GM12878 (cell line): ENCODE data around the gene PLAC8L1. TPM values are rescaled to one million over a fixed set of nuclear protein-coding genes. Genes with fewer than 3 reads are reported as not detected.

ENCODE experiments used
- ATAC-seq: fragments of 200-7000 bp; cut with Tn5 transposase; 3 replicates; pipeline ENCODE4 v1.9.1; 2020; ENCODE audit warnings: mild to moderate bottlenecking, moderate library complexity
- BruUV-seq: library from RNA; stranded (reverse); fragments of 400-500 nt; replicated peaks from 2 replicates; lab custom pipeline; 2021; lab: Mats Ljungman, UMichigan
- CTCF ChIA-PET: fragments of 300-600 bp; sonication (Branson Sonifier 250); formaldehyde crosslinking; extraction: SDS; loops from one replicate; lab custom pipeline; 2021; ENCODE audit warnings: inconsistent platforms; lab: Yijun Ruan, JAX
- POLR2A ChIA-PET: fragments of 350-600 bp; formaldehyde crosslinking; extraction: SDS; loops from one replicate; lab custom pipeline; 2021; ENCODE audit warnings: inconsistent platforms; lab: Charles Lee
- RAD21 ChIA-PET: fragments of 300-600 bp; sonication (Branson Sonifier 250); formaldehyde crosslinking; loops from one replicate; lab custom pipeline; 2023; ENCODE audit warnings: antibody characterized with exemption; ENCODE audit not compliant: unreplicated experiment; lab: Charles Lee
- SMC1A ChIA-PET: fragments of 300-600 bp; sonication (Branson Sonifier 250); formaldehyde crosslinking; loops from one replicate; lab custom pipeline; 2023; ENCODE audit not compliant: unreplicated experiment, uncharacterized antibody; lab: Charles Lee
- DNase-seq: peaks from one replicate; pipeline ENCODE4 v3.0.0-alpha.2; 2011; ENCODE audit warnings: low read depth, low spot score
- FAIRE-seq: peaks from 3 replicates; lab custom pipeline; 2011; peaks lifted over from hg19 to GRCh38; lab: Jason Lieb, UNC
- H2AFZ ChIP-seq: 2 replicates; pipeline ENCODE4 v1.6.0; 2011; ENCODE audit warnings: low read depth, low read length, control low read depth; ENCODE audit not compliant: control insufficient read depth
- H3K27ac ChIP-seq: 2 replicates; pipeline ENCODE4 v1.5.1; 2011; ENCODE audit warnings: control low read depth; ENCODE audit not compliant: control insufficient read depth, insufficient read depth
- H3K27me3 ChIP-seq, 2 experiments: replicated peaks in 1 of 2; 2 replicates each; pipeline versions ENCODE4 v1.6.0 to v1.6.1; 2011; ENCODE audit warnings: low read length in 1 of 2; ENCODE audit not compliant: control insufficient read depth in 2 of 2, insufficient read depth in 2 of 2
- H3K36me3 ChIP-seq, 2 experiments: 2 replicates each; pipeline ENCODE4 v1.5.1; 2011; ENCODE audit warnings: low read length in 1 of 2; ENCODE audit not compliant: control insufficient read depth in 2 of 2, insufficient read depth in 2 of 2
- H3K4me1 ChIP-seq: 2 replicates; pipeline ENCODE4 v1.6.1; 2011; ENCODE audit warnings: mild to moderate bottlenecking, low read length, moderate library complexity, mixed read lengths; ENCODE audit not compliant: control insufficient read depth, insufficient read depth
- H3K4me2 ChIP-seq: 2 replicates; pipeline ENCODE4 v1.6.0; 2011; ENCODE audit warnings: control low read depth; ENCODE audit not compliant: control insufficient read depth, insufficient read depth
- H3K4me3 ChIP-seq: fragments of 200-600 bp; sonication (generic); 2 replicates; pipeline ENCODE4 v1.5.1; 2016
- H3K79me2 ChIP-seq: 2 replicates; pipeline ENCODE4 v1.6.0; 2011; ENCODE audit warnings: low read length; ENCODE audit not compliant: control insufficient read depth, insufficient read depth
- H3K9ac ChIP-seq: 2 replicates; pipeline ENCODE4 v1.8.0; 2011; ENCODE audit warnings: low read length, control low read depth, mixed read lengths; ENCODE audit not compliant: control insufficient read depth, insufficient read depth
- H3K9me3 ChIP-seq: replicated peaks from 3 replicates; pipeline ENCODE4 v1.5.1; 2011; ENCODE audit warnings: mild to moderate bottlenecking, low read length; ENCODE audit not compliant: control insufficient read depth, insufficient read depth
- H4K20me1 ChIP-seq: 2 replicates; pipeline ENCODE4 v1.6.0; 2011; ENCODE audit not compliant: control insufficient read depth, insufficient read depth
- CBX5 ChIP-seq: sonication (generic); IDR thresholded peaks from 2 replicates; pipeline ENCODE4 v1.6.1; 2016; ENCODE audit warnings: low read depth, moderate library complexity, mild to moderate bottlenecking, inconsistent platforms
- CHD4 ChIP-seq: fragments of 200-600 bp; sonication (generic); IDR thresholded peaks from 2 replicates; pipeline ENCODE4 v1.6.1; 2016; ENCODE audit warnings: mild to moderate bottlenecking
- CTCF ChIP-seq, 3 experiments: IDR thresholded peaks in 2 of 3; conservative IDR thresholded peaks in 1 of 3; 2 replicates each; pipeline ENCODE4 v1.5.1; 2011; ENCODE audit warnings: low read depth in 3 of 3, low read length in 3 of 3, mild to moderate bottlenecking in 3 of 3, control low read depth in 2 of 3, moderate library complexity in 2 of 3, inconsistent platforms in 1 of 3, mixed read lengths in 1 of 3; ENCODE audit not compliant: control insufficient read depth in 2 of 3, insufficient read depth in 1 of 3; ENCODE audit errors: extremely low read depth in 1 of 3
- EGR1 ChIP-seq, 2 experiments: IDR thresholded peaks; 1 replicate in 1 of 2; 2 replicates in 1 of 2; pipeline ENCODE4 v1.6.1; 2011 to 2012; ENCODE audit warnings: low read depth in 2 of 2, low read length in 2 of 2, borderline replicate concordance in 1 of 2, mild to moderate bottlenecking in 1 of 2, moderate library complexity in 1 of 2
- NR2C1 ChIP-seq: fragments of 450-650 bp; IDR thresholded peaks from 2 replicates; pipeline ENCODE4 v1.6.1; 2017; ENCODE audit warnings: antibody characterized with exemption, mild to moderate bottlenecking, moderate library complexity
- PAX5 ChIP-seq: IDR thresholded peaks from 2 replicates; pipeline ENCODE4 v1.6.1; 2011; ENCODE audit warnings: low read depth, low read length, borderline replicate concordance
- POLR2A ChIP-seq: IDR thresholded peaks from 2 replicates; pipeline ENCODE4 v1.6.1; 2011; ENCODE audit warnings: low read depth, mild to moderate bottlenecking, low read length
- PRDM15 ChIP-seq: fragments of 450-650 bp; formaldehyde crosslinking; IDR thresholded peaks from 2 replicates; pipeline ENCODE4 v1.4.0; 2020; ENCODE audit warnings: mild to moderate bottlenecking, moderate library complexity
- RAD21 ChIP-seq: IDR thresholded peaks from 2 replicates; pipeline ENCODE4 v1.6.1; 2011; ENCODE audit warnings: mild to moderate bottlenecking, low read depth, low read length, moderate library complexity; ENCODE audit not compliant: insufficient read depth
- RELB ChIP-seq: fragments of 450-650 bp; IDR thresholded peaks from 2 replicates; pipeline ENCODE4 v1.6.1; 2017; ENCODE audit warnings: low read depth, mild to moderate bottlenecking, moderate library complexity
- SMAD5 ChIP-seq: IDR thresholded peaks from 2 replicates; pipeline ENCODE4 v1.6.1; 2016; ENCODE audit warnings: antibody characterized with exemption, low read depth
- SREBF2 ChIP-seq: IDR thresholded peaks from 2 replicates; pipeline ENCODE4 v1.6.1; 2012; ENCODE audit warnings: mild to moderate bottlenecking, low read length
- SRF ChIP-seq, 2 experiments: IDR thresholded peaks; 2 replicates each; pipeline ENCODE4 v1.6.1; 2011; ENCODE audit warnings: low read depth in 2 of 2, low read length in 2 of 2, mild to moderate bottlenecking in 1 of 2, moderate library complexity in 1 of 2
- TAF1 ChIP-seq: IDR thresholded peaks from 2 replicates; pipeline ENCODE4 v1.6.1; 2011; ENCODE audit warnings: mild to moderate bottlenecking, low read depth, low read length, borderline replicate concordance
- WRNIP1 ChIP-seq: IDR thresholded peaks from 2 replicates; pipeline ENCODE4 v1.6.1; 2011; ENCODE audit warnings: low read depth, low read length, improper control_type of control experiment, borderline replicate concordance
- YBX1 ChIP-seq: fragments of 450-650 bp; IDR thresholded peaks from 2 replicates; pipeline ENCODE4 v1.6.1; 2016; ENCODE audit warnings: antibody characterized with exemption
- ZNF274 ChIP-seq: IDR thresholded peaks from one replicate; pipeline ENCODE4 v1.8.0; 2011; ENCODE audit not compliant: insufficient read length, insufficient read depth
- in situ Hi-C: fragments of 300-500 bp; cut with MboI; formaldehyde crosslinking; loops from 9 replicates; pipeline ENCODE4 v1.14.3; 2018; ENCODE audit warnings: mixed read lengths
- intact Hi-C: fragments of 100-400 bp; cut with micrococcal nuclease; formaldehyde crosslinking; loops from one replicate; pipeline ENCODE4 v1.14.2; 2022; ENCODE audit not compliant: unreplicated experiment
- polyA plus RNA-seq, 11 experiments: library from polyadenylated mRNA; depleted of rRNA in 4 of 11; unstranded in 6 of 11; stranded (reverse) in 5 of 11; fragments of >200 nt; fragmentation: Nextera tagmentation in 4 of 11; fragmentation: Illumina TruSeq in 1 of 11; extraction: Ambion mirVana in 4 of 11; extraction: Trizol in 1 of 11; gene quantifications; 1 replicate in 1 of 11; 2 replicates in 10 of 11; pipeline versions ENCODE4 v1.2.1 to v1.2.3, GENCODE V29; 2011 to 2016; ENCODE audit warnings: inconsistent platforms in 2 of 11, missing spikeins in 2 of 11, low read depth in 1 of 11
- total RNA-seq, 4 experiments: library from RNA; depleted of rRNA in 3 of 4; stranded (reverse); fragments of >200 nt in 3 of 4; fragmentation: Illumina TruSeq in 1 of 4; extraction: Trizol in 1 of 4; gene quantifications; 2 replicates each; pipeline versions ENCODE4 v1.2.1 to v1.2.3, GENCODE V29; 2013 to 2021

The PLAC8L1 gene
- total and polyA plus RNA-seq, 10 of the 15 experiments (the other 5 are each of a cell fraction or from before 2014, with no cell fraction given): 0.17 to 0.39 (median 0.24) TPM; not detected in 4

DNA sequence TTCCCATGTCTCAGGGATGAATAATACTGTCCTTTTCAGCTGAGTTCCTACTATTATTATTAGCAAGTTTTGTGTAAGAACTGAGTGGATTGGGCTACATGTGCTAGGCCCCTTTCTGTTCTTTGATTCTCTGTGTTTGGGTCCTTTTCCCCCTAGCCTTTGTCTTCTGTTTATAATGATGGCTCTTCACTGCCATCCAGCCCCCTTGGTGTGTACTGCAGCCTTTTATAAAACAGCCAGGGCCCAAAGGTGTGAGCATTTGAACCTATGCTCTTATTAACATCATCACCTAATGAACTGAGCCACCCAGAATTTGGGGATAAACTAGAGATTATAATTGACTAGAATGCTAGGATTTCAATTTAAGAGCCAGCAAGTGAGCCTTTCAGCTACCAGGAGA, 52.6 kb downstream of the PLAC8L1 start:
- CTCF ChIA-PET: no interaction called here

More for the DNA sequence above, 52.6 kb downstream of the PLAC8L1 start:
- H3K36me3 ChIP-seq: no peaks in the 10 kb centered on the region
- H2AFZ ChIP-seq: no peak overlapping the region
- no peaks in the 10 kb centered on the region for H3K4me1 ChIP-seq
- H3K27me3 ChIP-seq: no peaks in the 10 kb centered on the region; a peak in 2 of 4 replicates
- H3K79me2 ChIP-seq: no peaks in the 10 kb centered on the region
- H3K4me2 ChIP-seq: no peak overlapping the region
- TF ChIP-seq SREBF2 (no peak), WRNIP1 (no peak), ZNF274 (no peak), TAF1 (no peak), CHD4 (no peak), EGR1 (IDR thresholded peaks at IDR 0.05; ENCODE audit: borderline replicate concordance in 1 of 2, low read depth in 2 of 2, low read length in 2 of 2) (no peak), NR2C1 (no peak), SRF (IDR thresholded peaks at IDR 0.05; ENCODE audit: low read depth in 2 of 2, low read length in 2 of 2) (no peak), SMAD5 (no peak), PAX5 (no peak), CBX5 (no peak), PRDM15 (CRISPR knock-in tag) (no peak), YBX1 (no peak), CTCF (IDR thresholded peaks at IDR 0.05 in 2 of 3, conservative IDR thresholded peaks at IDR 0.05 in 1 of 3; ENCODE audit: control insufficient read depth in 2 of 3, extremely low read depth in 1 of 3, insufficient read depth in 1 of 3, low read depth in 3 of 3, low read length in 3 of 3) (peak; percentile 16 to 39 (median 26); a peak in 4 of 6 replicates), POLR2A (no peak), RAD21 (peak; percentile 34; the same call in 1 of the 2 replicates), RELB (no peak)
- H3K4me3 ChIP-seq: no peak overlapping the region
- ATAC-seq (peak; percentile 70), DNase-seq (no peak), FAIRE-seq (no peak)
- ChIA-PET POLR2A (no interaction called here), RAD21 (no interaction called here), SMC1A (no interaction called here)
- H3K9me3 ChIP-seq: no peaks in the 10 kb centered on the region
- in situ Hi-C loops (no loop called here), intact Hi-C loops (loop anchor here (10.0 kb wide), 1 partner anchor 1848 kb away; no protein-coding TSS in a partner anchor)
- BruUV-seq: no TSS peak
- H3K9ac ChIP-seq: no peak overlapping the region
- H4K20me1 ChIP-seq: no peaks in the 10 kb centered on the region
- no peak overlapping the region for H3K27ac ChIP-seq
